Central memory CD4-positive, alpha-beta T cell (primary cell): ENCODE results near the gene FAT4.

Experiments used
- DNase-seq: peaks from one replicate; pipeline ENCODE4 v3.0.0; 2022

The FAT4 gene

GRCh38 chr4:125319311-125319710 lies 4.6 kb downstream of the FAT4 start:
- no peak for DNase-seq

- no peak for DNase-seq
Observed at GRCh38 chr4:125321709-125322365, 7.1 kb downstream of the FAT4 start.

DNA sequence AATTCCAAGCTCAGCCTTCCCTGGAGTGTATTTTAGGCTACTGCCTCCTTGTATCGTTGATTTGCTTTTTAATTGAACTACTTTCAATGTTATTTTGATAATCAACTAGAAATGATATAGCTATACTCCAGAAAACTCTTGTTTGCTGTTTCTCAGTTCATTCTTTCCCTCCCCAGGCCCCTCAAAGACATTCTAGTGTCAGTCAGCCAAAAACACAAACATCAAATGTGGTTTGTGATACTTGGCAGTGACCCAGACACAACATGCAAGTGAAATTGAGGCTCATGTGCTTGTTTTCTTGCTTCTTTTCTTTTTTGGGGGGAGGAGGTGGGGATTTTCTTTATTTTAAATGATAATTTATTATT lies 7.6 kb downstream of the FAT4 start:
- DNase-seq = no peak

DNA sequence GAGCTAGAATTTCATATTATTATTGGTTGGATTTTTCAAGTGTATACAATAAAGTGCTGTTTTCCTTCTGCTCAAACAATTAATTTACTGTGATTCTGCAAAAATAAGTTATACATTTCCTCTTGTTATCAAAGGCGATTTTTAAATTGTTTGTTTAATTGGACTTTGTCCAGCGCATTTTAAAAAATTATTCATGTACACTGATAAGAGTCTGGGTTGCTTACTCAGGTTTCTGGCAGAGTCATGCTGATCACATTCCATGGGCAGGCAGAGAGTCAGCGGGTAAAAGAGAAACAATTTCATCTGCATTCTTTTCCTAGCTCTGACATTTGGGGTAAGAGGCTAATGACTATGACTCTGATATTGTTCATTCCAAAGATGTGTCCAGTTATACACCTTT lies 8.9 kb downstream of the FAT4 start:
- no peak for DNase-seq

- DNase-seq = no peak
Observed at GRCh38 chr4:125325733-125326132, 11.0 kb downstream of the FAT4 start.

GRCh38 chr4:125331116-125331515 lies 16.4 kb downstream of the FAT4 start:
- DNase-seq = no peak

GRCh38 chr4:125334926-125335325 lies 20.2 kb downstream of the FAT4 start:
- DNase-seq = no peak

- DNase-seq = no peak
Observed at GRCh38 chr4:125338814-125339213, 24.1 kb downstream of the FAT4 start.

GRCh38 chr4:125344198-125344597 lies 29.4 kb downstream of the FAT4 start:
- no peak for DNase-seq

DNA sequence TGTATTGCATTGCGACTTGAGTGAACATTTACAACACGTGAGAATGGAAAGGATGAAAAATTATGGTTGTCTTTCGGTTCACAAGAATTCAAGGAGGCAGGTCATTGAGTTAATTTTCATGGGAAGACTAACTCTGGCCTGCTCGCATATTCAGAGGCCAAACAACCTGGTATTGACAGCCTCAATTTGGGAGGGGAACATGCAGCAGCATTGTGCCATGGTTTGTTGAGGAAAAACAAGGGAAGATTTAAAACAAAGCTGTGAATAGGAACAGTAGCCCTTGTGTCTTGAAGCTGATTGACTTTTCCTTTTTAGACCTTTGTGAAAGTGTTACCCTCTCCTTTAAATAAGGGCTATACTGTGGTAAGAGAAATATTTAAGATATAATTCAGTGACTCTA lies 31.9 kb downstream of the FAT4 start:
- DNase-seq = no peak

GRCh38 chr4:125350470-125351135 lies 35.8 kb downstream of the FAT4 start:
- no peak for DNase-seq

DNA sequence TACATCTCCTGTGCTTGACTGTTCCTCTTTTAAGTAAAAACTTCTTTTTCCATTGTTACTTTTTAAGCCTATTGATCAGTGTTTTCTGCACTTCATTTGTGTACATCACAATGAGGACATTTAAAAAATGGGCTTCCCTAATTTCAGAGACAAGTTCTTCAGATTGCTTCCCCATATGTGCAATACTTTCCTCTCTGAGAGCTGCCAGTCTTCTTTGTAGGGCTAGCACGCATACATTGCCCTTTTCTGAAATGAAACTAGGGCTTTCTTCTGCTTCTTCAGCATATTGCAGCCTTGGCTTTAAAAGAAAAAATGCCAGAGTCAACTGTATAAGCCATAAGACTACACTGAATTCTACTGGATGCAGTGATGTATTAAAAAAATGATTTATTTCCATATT lies 37.8 kb downstream of the FAT4 start:
- DNase-seq = no peak

- DNase-seq = no peak
Observed at GRCh38 chr4:125353131-125353530, 38.4 kb downstream of the FAT4 start.

DNA sequence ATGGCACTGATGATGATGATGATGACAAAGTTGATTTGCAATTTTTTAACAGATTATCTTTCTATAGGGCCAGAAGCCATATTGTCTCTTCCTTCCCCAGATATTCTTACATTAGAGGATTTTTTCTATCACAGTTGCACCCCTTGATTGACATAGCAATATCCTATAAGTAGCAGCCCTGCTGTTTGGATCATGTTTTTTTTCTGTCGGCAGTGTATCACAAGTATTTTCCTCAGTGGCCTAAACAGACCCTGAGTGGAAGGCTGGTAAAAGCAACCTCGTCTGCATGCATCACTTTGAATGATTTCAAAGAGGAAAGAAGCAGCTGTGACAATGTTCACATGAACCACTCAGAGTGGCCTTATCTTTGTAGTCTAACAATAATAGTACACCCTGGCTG lies 41.0 kb downstream of the FAT4 start:
- DNase-seq = no peak

GRCh38 chr4:125357675-125358074 lies 42.9 kb downstream of the FAT4 start:
- DNase-seq = no peak

- DNase-seq = no peak
Observed at GRCh38 chr4:125358453-125358852, 43.7 kb downstream of the FAT4 start.

DNA sequence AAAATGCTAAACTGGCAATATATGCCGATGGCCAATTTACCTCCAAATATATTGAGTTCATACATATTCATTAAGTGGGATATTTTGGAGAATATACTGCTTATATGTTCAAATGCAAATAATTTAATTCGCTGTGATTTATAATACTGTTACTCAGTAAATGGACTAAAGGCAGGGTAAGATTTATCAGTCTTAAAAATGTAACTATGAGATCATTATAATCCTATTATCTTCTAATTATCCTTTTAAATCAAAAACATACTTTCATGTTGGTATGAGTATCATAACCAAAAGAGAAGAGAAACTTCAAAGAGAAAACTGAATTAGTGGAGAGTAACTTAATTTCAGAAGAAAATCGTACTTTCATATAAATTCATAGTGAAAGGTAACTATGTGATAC lies 44.6 kb downstream of the FAT4 start:
- DNase-seq = no peak

DNA sequence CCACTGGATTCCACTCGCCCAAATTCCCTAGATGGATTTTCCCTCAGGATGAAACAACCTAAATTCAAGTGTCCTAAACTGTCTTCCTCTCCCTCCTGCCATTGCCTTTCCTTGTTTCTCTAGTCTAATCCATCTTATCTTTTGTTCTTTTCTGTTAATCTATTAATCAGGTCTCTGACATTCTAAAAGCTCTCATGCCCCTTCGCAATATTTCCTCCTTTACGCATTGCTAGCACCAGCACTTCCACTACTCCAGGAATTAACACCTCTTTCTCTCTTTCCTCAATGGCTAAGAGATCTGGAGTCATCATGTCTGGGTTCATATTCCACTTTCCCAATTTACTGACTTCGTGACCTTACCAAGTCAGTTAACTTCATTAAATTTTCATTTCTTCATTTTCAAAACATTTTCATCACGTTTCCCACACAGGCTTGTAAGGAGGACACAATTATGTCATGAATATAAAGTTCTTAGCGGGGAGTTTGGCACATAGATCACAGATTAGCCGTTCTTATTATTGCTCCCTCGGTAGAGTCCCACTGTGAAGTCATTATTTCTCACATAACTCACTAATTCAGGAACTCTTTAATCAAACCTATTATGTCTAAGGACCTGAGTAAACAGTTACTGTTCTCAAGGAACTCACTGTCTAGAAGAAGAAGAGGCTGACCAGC lies 45.3 kb downstream of the FAT4 start:
- no peak for DNase-seq

DNA sequence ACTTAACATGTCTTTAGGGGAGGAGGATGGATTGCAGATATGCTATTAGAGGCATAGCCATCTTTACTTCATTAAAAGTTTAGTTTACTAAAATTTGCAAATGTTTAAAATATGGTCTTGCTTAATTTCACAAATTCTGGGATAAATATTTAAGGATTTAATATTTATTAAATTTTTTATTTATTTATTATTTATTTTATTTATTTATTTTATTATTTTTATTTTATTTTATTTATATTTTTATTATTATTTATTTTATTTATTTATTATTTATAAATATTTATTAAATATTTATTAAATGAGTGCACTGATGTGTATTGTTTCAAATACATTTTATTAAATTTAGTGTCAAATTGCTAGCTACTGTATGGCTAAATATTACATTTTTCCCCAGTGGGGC lies 46.0 kb downstream of the FAT4 start:
- no peak for DNase-seq
